HG03469 (cell line): ENCODE measurements around the gene UBE2N.

Experiments
- ATAC-seq: cut with Tn5 transposase; IDR thresholded peaks from one replicate; pipeline ENCODE4 v1.9.1; 2021; ENCODE audit warnings: mild to moderate bottlenecking, moderate library complexity, moderate number of reproducible peaks; ENCODE audit not compliant: unreplicated experiment

The UBE2N gene, protein sequence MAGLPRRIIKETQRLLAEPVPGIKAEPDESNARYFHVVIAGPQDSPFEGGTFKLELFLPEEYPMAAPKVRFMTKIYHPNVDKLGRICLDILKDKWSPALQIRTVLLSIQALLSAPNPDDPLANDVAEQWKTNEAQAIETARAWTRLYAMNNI

DNA sequence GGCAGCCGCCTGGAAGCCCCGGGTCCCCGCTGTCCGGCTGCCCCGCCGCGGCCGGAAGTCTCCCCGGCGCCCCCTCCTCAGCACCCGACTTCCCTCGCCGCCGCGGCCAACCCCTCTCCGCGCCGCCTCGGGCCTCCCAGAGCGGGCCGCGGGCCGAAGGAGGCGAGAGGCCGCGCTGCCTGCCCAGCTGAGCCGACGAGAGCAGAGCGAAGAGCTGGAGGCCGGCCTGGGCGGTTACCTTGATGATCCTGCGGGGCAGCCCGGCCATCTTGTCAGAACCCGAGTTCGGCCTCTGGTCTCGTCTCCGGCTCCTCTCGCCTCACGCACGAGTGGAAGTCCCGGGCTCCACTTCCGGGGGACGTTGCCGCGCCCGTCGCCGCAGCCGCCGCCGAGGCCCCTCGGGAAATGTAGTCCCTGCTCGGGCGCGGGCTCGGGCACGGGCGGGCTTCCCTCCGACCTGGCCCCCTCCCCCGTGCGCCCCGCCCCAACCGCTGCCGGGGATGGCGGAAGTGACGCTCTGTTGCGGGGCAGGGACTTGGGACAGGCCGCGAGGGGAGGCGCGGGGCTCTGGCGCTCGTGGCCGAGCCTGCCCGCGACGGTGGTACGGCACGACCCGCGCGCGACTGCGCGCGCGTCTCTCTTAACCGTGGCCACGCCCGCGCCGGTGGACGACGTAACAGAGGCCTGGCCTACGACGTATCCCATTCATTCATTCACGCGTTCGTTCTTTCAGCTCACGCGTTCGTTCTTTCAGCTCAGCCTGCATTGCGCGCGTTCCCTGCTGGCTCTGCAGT lies at the start of gene UBE2N:
Gene UBE2N, minus strand, starts transcription at position 331 of the 794 bp plus-strand sequence. Its CDS starts 63 bp downstream, at position 268.
- peak; percentile 53 for ATAC-seq

DNA sequence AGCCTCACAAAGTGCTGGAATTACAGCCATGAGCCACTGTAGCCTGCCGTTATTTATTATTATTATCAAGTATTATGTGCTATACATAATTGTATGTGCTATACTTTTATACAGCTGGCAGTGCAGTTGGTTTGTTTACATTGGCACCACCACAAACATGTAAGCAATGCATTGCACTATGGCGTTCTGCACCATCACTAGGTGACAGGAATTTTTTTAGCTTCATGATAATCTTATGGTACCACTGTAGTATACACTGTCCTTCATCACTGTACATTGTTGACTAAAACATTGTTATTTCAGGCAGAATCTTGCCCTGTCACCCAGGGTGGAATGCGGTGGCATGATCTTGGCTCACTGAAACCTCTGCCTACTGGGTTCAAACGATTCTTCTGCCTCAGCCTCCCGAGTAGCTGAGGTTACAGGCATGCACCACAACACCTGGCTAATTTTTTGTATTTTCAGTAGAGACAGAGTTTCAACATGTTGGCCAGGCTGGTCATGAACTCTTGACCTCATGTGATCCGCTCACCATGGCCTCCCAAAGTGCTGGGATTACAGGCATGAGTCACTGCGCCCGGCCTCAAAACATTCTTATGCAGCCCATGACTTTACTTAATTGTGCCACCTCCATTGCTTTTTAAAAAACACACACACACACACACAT lies 42.7 kb upstream of the UBE2N start:
- ATAC-seq: no peak

DNA sequence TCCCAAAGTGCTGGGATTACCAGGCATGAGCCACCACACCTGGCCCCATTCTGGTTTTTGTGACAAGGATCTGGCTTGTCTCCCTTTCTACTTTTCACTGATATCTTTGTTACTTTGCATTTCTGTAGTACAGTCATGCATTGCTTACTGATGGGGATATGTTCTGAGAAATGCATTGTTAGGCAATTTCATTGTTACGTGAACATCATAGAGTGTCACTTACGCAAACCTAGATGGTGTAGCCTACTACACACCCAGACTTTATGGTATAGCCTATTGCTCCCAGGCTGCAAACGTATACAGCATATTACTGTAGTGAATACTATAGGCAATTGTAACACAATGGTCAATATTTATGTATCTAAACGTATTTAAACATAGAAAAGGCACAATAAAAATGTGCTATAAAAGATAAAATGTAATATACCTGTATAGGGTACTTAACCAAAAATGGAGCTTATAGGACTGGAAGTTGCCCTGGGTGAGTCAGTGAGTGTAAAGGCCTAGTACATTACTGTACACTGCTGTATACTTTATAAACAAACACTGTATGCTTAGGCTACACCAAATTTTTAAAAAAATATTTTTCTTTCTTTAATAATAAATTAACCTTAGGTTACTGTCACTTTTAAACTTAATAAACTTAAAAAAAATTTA lies 41.5 kb upstream of the UBE2N start:
- no peak for ATAC-seq

DNA sequence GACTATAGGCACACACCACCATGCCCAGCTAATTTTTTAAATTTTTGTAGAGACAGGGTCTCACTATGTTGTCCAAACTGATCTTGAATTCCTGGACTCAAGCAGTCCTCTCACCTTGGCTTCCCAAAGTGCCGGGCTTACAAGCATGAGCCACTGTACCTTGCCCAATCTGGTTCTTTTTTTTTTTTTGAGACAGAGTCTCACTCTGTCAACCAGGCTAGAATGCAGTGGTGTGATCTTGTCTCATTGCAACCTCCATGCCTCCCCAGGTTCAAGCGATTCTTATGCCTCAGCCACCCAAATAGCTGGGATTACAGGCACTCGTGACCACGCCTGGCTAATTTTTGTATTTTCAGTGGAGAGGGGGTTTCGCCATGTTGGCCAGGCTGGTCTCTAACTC lies 41.0 kb upstream of the UBE2N start:
- ATAC-seq: no peak

DNA sequence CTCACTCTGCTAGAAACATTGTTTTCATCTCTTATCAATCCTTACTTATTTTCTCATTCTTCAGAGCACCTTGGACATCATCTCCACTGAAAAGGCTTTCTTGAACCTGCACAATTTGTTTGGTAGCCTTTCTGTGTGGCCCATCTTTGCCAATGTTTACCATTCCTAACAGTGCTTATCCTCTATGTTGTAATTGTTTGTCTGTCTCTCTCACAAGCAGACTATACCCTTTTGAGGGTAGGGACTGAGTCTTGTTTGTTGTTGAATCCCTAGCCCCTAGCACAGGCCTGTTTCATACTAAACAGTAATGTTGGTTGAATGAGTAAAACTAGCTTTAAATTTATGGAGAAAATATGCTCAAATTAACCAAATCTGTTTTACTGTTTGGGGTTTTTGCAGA lies 34.8 kb upstream of the UBE2N start:
- no peak for ATAC-seq

DNA sequence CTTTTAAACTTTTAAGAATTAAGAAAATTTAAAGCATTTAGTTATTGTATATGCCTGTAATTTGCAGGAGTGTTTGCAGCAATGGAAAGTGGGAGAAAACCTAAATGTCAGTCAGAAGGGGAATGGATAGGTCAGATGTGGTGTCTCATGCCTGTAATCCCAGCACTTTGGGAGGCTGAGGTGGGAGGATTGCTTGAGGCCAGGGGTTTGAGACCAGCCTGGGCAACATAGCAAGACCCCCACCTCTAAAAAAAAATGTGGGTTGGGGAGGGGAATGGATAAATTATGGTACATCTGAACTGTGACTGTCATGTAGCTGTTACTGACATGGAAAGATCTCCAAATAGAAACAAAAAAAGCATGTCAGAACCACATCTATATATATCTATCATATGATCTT lies 27.6 kb upstream of the UBE2N start:
- no peak for ATAC-seq

DNA sequence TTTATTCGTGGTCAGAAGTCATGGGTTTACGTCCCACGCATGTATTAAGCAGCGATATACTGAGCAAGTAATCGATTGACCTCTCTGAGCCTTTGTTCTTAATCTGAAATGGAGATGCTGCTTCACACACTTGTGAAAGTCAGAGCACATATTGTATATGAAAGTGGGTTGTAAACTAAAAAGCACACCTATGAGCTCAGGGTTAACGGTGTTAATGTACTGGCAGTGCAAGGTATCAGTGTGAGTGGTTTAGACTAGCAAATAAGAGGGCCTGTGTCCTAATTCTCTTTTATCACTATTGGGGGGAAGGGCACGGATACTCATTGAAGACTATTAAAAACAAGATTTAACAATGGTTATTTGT lies 26.2 kb upstream of the UBE2N start:
- ATAC-seq: peak; percentile 9

DNA sequence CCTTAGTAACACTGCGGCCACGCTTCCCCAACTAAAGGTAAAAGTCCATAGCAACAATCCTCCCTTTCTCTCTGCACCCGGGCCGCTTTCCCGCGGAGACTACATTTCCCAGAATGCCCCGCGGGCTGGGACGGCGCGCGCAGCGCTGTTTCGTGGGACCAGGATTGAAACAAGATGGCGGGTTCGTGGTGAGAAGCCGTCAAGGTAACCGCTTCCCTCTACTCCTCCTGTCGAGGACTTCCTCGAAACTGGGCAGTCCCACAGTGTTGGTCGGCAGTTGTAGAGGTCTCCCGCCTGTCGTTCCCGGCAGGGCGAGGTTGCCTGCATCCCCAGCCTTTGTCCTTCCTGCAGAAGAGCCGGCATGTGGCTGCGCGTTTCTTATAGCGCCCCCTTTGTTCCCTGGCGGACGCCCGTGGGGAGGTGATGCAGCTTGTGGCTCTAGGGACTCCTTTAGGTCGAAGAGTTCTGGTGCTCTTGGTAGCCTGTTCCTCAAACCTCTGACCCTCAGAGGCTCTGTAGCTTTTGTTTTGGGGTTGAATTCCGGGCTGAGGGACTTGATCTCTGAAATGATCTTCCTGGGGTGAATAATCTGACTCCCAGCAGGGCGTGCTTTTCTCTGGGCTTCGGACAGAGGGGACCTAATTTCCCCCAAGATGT lies 25.7 kb upstream of the UBE2N start, which contains the start of gene MRPL42:
Gene MRPL42, plus strand, starts transcription at position 164 of the 657 bp plus-strand sequence. CDS start 1,772 bp downstream, outside the sequence.
- ATAC-seq: peak; percentile 72

DNA sequence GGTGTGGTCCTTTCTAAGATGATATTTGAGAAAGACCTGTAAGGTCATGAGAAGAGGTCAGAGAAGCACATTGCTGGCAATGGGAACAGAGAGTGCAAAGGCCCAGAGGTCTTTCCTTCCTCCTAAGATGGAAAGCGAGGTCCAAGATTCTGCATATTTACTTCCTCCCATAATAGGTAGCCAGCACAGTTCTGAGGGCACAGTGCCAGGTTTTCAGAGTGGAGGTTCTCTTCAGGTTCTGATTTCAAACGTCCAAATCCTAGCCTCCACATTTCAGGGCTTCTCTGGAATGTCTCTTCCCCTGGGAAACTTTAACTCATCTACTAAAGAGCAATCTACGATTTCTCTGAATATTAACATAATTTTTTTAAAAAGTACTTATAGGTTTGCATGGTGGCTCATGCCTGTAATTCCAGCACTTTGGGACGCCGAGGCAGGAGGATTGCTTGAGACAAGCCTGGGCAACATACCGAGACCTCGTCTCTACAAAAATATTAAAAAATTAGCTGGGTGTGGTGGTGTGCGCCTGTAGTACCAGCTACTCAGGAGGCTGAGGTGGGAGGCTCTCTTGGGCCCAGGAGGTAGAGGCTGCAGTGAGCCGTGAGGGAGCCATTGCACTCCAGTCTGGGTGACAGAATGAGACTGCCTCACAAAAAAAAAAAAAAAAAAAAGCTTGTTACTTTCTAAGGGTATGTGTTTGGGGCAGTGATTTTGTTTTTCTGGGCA lies 25.0 kb upstream of the UBE2N start:
- ATAC-seq: no peak

DNA sequence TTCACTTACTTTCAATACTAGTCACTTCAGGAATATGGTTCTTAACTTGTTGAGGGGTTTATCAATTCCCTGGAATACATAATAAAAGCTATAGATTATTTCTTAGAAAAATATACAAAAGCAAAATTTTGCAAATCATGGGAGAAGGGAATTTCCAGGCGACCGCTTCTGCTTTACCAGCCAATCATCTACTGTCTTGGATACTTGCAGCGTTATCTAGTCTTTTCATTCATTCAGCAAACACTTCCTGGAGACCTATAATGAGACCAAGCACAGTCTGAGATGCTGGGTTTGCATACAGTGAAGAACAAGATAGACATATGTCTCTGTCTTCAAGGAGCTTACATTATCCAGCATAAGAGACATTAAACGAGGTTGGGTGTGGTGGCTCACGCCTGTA lies 24.1 kb upstream of the UBE2N start:
- ATAC-seq: no peak

DNA sequence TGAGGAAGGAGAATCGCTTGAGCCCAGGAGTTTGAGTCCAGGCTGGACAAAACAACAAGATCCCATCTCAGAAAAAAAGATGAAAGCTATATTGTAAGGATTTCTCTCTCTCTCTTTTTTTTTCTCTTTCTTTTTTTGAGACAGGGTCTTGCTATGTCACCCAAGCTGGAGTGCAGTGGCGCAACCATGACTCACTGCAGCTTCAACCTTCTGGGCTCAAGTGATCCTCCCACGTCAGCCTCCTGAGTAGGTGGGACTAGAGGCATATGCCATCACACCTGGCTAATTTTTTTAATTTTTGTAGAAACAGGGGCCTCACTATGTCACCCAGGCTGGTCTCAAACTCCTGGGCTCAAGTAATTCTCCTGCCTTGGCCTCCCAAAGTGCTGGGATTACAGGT lies 19.8 kb upstream of the UBE2N start:
- ATAC-seq: no peak

DNA sequence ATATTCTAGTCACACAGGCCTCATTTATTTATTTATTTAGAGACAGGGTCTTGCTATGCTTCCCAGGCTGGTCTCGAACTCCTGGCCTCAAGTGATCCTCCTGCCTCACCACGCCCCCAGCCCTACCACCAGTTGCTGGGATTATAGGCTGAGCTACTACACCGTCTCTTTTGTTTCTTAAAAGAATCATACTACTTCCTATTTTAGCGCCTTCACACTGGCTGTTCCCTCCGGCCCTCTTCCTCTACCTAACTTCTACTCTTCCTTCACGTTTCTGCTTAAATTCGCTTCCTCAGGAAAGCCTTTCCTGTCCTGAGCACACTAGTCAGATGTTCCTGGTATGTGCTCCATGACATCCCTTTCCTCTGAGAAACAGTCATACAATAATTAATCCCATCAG lies 19.2 kb upstream of the UBE2N start:
- ATAC-seq: no peak

DNA sequence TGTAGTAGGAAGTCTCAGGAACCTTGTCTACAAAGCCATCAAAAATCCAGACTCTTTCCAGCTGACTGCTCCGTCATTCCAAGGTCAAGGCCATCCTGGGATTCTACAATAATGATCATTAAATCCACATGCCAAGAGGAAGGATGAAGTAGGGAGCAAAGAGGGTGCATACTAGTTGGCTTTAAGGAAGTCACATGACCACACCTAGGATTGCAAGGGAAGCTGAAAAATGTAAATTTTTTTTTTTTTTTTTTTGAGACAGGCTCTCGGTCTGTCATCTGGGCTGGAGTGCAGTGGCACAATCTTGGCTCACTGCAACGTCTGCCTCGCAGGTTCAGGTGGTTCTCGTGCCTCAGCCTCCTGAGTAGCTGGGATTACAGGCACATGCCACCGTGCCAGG lies 18.3 kb upstream of the UBE2N start:
- no peak for ATAC-seq

DNA sequence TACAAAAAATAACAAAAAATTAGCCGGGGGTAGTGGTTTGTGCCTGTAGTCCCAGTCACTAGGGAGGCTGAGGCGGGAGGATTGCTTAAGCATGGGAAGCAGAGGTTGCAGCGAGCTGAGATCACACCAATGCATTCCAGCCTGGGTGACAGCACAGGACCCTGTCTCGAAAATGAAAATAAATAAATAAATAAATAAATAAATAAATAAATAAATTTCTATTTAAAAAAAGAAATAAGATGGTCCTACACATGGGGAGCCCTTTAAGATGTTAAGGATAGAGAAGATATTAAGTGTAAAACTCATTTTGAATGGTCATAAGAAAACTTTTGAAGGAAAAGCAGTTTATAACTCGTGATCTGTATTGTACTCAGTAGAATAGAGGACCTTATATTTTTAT lies 17.4 kb upstream of the UBE2N start:
- no peak for ATAC-seq

DNA sequence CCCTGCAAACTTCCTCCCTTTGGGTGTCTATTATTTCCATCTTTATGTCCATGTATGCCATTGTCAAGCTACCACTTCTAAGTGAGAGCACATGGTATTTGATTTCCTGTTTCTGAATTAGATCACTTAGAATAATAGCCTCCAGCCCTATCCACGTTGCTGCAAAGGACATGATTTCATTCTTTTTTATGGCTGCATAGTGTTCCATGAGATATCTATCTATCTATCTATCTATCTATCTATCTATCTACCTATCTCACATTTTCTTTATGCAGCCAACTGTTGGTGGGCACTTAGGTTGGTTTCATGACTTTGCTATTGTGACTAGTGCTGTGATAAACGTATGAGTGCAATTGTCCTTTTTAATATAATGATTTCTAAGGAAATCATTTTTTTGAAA lies 14.3 kb upstream of the UBE2N start:
- no peak for ATAC-seq

DNA sequence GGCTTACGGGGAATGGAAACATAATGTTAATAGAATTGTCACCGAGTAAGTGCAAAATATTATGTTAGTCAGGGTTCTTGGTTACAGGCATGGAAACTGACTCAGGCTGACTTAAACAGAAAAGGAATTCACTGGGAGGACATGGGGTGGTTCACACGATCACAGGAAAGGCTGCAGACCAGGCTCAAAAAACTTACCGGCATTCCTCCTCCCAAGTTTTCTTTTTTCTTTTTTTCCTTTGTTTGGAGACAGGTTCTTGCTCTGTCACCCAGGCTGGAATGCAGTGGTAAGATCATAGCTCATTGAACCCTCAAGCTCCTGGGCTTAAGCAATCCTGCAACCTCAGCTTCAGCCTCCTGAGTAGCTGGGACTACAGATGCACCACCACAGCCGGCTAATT lies 11.9 kb upstream of the UBE2N start:
- no peak for ATAC-seq

DNA sequence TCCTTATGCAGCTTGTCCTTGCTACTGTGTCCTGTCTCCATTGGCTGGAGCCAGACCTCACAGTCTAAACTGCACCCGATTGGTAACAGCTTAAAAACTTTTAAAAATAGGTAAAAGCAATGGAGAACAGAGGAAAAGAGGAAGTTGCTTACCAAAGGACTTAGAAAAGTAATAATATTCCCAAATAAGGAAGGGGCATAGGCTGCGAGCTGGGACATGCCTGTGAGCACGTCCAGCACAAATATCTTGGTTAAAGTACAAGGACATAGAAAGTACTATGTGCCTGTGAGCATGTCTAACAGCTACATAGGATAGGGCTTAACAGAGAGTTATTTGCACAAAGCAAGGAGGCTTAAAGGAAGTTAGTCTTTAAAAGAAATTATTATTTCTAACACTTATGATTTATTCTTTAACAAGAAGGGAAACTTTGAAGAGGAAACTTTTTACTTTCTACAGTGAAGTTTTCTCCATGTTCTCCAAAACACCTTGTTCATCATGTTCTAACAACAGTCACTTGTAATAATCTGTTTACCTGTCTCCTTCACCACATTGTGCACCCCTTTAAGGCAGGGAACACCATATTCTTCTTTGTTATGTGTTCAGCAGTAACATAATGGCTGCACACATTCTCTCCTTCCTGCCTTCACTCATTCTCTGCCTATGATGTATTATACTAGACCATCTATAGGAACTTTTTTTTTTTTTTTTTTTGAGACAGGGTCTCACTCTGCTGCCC lies 9.8 kb upstream of the UBE2N start:
- ATAC-seq: no peak

DNA sequence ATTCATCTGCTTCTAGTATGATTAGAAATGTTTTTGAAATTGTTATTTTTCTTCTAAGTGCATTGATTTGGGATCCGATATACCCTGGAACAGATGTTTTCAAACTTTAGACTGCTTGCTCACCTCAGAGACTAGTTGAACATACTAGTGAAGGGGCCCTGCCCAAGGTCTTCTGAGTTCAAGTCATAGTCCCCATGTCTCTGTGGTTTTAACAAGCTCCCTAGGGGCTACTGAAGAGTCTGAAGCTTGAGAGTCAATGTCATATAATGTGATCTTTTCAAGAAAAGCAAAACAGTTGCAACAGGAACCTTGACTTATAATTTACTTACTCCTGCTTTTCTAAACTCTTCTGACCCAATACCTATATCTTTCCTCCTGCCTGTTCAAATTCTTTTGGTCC lies 7.5 kb upstream of the UBE2N start:
- peak; percentile 84 for ATAC-seq

DNA sequence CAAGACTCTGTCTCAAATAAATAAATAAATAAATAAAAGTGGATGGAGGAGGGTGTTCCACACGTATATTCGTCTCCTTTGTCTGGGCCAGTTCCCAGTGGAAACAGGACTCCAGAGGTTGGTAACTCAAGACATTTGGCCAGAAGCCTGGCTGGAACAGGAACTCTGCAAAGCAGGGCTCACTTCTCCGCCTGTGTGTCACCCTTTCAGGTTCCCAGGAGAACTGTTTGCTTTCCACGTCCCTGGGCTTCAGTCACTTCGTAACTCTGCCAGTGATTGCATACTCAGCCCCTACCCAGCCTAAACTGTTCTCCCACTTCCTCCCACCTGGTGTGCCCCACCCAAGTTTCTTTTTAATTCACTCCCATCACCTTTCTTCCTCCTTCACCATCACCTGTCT lies 7.0 kb upstream of the UBE2N start:
- peak; percentile 17 for ATAC-seq
